ENCODE results near the gene LIPC.

LIPC gene

GRCh38 chr15:58544756-58545155, 113.0 kb downstream of the LIPC start:
- no peak for DNase-seq

- DNase-seq, result no peak
Measured at GRCh38 chr15:58545307-58546065, 113.7 kb downstream of the LIPC start.

GRCh38 chr15:58546066-58546591, 114.3 kb downstream of the LIPC start:
- no peak for DNase-seq

- DNase-seq, result no peak
Measured at GRCh38 chr15:58546635-58547627, 115.1 kb downstream of the LIPC start.

GRCh38 chr15:58547628-58548307, 116.0 kb downstream of the LIPC start:
- DNase-seq, result no peak

- DNase-seq, result no peak
Measured at GRCh38 chr15:58548308-58549012, 116.7 kb downstream of the LIPC start.

DNA sequence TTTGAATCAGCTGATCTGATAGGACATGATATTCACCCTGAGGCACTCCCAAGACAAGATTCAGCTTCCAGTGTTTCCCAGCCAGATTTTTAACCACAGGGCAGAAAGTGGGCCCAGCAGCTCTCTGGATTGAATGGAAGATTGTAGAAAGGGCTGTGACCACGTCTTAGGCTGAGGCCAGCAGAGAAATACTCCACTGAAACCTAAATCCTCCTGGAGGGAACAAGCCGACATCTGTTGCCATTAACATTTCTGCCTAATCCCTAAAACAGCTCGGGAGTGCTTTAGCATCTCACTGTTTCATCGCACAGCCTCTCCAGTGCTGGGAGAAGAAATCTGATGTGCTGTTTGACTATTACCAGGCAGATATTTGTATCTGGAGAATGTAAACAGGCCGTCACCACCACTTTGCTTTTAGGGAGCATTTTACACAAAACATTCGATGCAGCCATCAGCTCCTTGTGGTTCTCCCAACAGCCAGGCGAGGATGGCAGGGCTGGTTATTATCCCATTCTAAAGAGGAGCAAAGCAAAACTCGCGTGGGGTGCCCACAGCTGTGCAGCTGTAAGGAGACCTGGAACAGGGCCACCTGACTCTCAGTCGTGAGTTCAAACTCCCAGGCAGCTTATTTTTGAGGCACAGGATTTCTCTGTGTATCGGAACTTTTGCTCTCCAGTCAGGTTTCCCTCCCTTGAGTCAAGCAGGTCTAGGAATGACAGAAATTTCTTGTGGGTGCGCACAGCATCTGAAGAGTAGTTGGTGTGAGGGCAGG, 117.4 kb downstream of the LIPC start:
- DNase-seq, result no peak

DNA sequence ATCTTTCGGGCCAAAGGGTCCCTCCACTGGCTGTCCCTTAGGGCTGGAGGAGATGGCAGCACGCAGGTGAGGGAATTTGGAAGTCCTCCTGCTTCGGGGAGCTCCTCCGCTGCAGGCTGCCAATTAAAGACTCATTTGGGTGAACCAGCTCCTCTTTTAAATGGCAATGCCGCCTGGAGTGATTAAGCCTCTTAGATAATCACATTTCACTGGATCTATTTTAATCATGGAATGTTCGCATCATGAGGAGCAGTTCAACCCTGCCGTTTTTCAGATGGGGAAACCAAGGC, 117.9 kb downstream of the LIPC start:
- DNase-seq, result no peak

DNA sequence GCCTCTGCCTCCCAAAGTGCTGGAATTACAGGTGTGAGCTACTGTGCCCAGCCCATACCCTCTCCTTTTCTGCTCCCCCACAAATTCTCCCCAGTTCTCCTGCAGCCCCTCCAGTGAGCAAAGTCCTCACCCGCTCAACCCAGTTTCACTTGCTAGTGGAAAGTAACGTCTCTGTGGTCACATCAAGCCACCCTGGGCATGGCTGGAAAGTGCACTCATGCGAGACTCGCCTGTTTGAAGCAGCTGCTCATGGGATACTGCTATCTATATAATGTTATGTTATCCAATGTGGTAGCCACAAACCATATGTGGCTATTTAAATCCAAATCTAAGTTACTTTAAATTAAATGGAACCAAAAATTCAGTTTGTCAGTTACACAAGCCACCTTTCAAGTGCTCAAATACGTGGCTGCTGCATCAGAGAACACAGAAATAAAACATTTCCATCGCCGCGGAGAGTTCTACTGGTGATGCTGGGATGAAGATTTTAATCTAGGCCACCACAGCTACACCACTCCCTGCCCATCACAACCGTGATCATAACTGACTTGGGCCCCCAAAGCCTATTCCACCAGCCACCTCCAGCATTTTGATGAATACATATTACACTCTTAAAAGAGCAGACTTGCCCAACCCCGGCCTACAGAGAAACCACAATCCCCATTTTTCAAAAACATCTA, 119.4 kb downstream of the LIPC start:
- no peak for DNase-seq

DNA sequence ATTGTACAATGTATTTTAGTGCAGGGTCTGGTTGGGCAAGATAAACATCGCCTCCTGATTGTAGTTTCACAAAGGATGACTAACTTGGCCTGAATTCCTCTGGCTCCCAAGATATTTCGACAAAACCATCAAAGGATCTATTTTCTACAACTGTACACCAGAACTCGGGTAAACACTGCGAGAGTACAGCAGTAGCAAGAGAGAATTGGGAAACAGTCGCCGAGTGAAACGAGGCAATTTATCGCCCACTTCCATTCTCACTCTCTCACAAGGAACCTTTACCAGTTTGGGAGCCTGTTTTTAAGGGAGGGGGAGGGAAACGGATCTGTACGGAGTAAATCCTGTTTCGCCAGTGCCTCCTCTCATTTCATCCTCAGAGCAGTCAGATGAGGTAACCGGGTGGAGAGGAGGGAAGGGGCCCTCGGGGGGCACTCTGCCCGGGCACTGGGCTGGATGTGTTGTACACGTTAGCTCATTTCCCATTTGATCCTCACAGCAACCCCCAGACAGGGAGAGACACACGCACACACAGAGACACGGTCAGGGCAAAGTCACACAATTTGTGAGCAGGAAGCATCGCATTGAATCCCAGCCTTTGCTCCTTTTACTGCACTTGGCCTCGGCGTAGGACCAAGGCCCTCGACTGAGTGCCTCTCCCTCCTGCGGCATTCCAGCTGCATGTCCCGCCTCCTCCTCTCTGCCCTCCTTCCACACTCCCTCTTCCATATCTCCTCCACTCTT, 120.1 kb downstream of the LIPC start:
- DNase-seq, result no peak

DNA sequence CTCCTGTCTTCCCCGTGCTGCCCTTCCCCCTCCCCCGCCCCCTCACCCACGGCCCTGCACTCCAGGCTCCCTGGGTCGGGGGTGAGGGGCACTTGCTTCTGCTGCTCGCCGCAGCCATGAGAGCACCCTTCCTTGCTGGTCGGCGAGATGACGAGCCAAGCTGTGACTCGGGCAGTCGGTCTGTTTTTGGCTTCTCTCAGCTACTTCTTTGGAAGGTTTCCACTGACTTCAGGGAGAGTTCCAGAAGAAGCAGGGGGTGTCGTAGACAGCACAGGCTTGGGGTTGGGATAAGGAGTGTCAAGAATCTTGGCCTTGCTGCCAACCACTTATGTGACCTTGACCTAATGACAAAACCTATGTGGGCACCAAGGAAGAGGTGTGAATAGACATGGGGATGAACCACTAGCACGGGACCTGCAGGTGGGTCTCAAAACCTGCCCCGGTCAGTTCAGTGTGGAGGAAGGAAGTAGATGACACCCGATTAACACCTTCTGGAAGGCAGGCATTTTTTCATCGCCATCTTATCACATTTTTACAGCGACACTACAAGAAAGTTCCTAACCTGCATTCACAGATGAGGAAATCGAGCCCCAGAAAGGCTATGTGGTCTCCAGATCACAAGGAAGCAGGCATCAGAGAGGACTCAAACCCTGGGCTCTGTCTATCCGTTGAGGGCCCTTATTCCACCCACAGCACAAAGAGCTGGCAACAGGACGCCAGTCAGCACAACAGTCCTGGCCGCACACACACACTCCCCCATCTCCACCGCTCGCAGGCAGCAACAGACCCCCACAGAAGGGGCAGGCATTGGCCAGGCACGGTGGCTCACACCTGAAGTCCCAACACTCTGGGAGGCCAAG, 120.9 kb downstream of the LIPC start:
- DNase-seq, result no peak

DNA sequence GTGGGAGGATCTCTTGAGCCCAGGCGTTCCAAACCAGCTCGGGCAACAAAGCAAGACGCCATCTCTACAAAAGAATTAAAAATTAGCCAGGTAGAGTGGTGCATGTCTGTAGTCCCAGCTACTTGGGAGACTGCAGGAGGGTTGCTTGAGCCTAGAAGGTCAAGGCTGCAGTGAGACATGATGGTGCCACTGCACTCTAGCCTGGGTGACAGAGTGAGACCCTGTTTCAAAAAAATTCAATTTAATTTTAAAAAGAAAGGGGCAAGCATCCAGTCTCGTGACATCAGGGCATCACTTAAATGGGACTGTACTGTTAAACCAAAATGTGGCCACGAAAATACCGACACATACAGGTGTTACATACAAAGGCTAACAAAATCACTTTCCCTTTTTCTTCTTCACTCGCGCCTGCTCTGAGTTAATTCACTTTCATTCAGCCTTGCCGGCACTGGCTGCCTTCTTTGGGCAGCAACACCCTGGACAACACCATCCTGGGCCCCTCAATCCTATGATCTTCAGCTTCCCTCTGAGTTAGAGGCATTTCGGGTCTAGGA, 121.7 kb downstream of the LIPC start:
- no peak for DNase-seq

DNA sequence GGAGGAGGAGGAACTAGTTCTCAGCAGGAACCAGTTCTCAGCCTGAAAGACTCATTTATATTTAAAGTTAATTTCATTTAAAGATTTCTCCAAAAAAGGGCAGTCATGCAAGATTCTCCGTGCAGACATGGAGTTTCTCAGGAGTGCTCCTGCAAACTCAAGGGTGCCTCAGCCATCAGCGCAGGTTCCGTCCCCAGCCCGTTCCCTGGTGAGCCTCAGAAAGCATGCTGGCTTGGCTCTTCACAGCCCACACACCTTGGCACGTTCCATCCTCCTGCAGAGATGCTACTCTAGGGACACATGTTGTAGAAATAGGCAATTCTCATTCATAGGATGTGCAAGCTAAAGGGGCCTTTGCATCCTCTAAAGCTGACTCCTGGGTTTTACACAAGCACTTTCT, 123.0 kb downstream of the LIPC start:
- no peak for DNase-seq

DNA sequence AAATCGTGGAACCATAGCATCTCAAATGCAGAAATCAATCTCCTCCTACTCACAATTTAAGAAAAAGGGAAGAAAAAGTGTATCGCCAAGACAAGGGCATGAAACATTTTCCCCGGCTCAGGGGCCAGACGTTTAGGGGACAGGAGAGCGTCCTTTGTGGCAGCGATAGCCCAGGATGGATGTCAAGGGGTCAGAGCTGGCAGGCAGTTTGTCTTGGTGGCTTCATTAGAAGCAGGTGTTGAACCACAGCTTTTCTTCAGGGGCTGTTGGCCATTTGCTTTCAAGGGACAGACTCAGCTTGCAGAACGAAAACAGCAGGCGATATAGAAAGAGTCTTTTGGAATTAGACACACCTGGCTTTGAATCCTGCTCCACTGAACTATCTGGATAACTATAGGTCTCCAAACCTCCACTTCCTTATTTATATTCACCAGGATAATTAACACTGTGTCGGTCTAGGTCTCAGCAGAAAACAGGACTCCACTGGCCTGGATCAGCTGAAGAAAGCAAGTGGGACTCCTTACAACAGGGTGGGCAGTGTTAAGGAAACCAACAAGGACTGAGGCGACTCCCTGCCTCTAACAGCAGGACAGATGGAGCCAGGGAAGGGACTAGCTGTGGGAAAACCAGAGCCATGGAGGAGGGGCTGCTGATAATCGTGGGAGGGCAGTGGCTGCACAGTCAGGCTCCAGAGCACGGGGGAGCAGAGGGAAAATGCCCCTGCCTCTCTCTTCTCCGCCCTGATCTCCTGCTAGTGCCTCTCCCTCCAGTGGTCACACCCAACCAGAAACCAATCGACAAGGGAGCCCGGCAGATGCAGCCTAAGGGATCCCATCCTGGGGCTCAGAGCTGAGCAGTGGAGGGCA, 123.6 kb downstream of the LIPC start:
- peak; percentile 35 for DNase-seq

GRCh38 chr15:58556028-58556361, 124.2 kb downstream of the LIPC start:
- DNase-seq, result no peak

DNA sequence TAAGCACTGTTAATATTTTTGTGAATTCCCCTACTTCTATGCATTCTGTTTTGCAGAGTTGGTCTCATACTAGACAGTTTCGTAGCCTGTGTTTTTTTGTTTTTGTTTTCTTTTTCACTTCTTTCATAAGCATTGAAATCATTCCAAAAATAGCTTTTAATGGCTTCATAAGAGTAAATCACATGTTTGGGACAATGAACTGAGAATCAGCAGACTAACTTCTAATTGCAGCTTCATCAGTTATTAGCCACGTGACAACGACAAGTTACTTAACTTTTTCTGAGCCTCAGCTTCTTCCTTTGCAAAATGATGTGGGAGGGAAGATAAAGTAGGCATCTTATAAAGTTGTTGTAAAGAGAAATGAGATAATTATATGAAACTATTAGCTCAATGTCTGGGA, 124.8 kb downstream of the LIPC start:
- no peak for DNase-seq

DNA sequence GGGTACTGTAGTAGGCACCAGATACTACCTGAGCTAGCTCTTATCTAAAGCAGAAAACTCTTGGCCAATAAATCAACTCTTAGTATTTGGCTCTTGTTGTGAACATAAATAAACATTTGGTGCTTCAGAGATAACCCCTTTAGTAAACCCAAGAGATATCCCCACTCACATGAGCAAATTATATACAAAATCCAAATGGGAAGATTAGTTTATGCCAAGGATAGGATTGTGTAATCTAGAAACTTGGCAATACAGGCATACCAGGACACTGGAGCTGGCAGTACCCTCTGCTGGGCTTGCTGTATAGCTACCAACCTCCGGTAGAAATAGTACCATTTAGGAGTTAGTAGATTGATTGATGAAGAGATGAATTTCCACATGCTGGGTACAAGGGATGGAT, 127.0 kb downstream of the LIPC start:
- no peak for DNase-seq

GRCh38 chr15:58559904-58560588, 128.3 kb downstream of the LIPC start:
- no peak for DNase-seq

Data from NCI-H146 (cell line).